ENCODE measurements around the gene SKAP2.

The SKAP2 gene

GRCh38 chr7:26864309-26865093 lies at the start of gene SKAP2:
TSS of gene SKAP2 (minus strand) at chr7:26864590. CDS start at chr7:26864429, 161 bp downstream.
- peak within 1 kb of the TSS; percentile 98 for H3K4me3 ChIP-seq (ENCODE audit: control insufficient read depth, low read depth, low read length)
- peak; percentile 89 for DNase-seq (ENCODE audit: low read depth)
- TF ChIP-seq CTCF (IDR thresholded peaks at IDR 0.05; ENCODE audit: control insufficient read depth, insufficient read depth, low read depth, low read length, missing control alignments): no peak

GRCh38 chr7:26912933-26913536 lies 48.6 kb upstream of the SKAP2 start:
- no peak overlapping the region for H3K4me3 ChIP-seq (ENCODE audit: control insufficient read depth, low read depth, low read length)
- TF ChIP-seq CTCF (IDR thresholded peaks at IDR 0.05; ENCODE audit: control insufficient read depth, insufficient read depth, low read depth, low read length, missing control alignments): no peak
- no peak for DNase-seq (ENCODE audit: low read depth)

- no peak overlapping the region for H3K4me3 ChIP-seq (ENCODE audit: control insufficient read depth, low read depth, low read length)
- no peak for DNase-seq (ENCODE audit: low read depth)
- no peak for TF ChIP-seq CTCF (IDR thresholded peaks at IDR 0.05; ENCODE audit: control insufficient read depth, insufficient read depth, low read depth, low read length, missing control alignments)
These were observed 47.9 kb upstream of the SKAP2 start for GRCh38 chr7:26912338-26912737.

GRCh38 chr7:26910221-26910620 lies 45.8 kb upstream of the SKAP2 start:
- DNase-seq (ENCODE audit: low read depth): peak; percentile 10
- no peak for TF ChIP-seq CTCF (IDR thresholded peaks at IDR 0.05; ENCODE audit: control insufficient read depth, insufficient read depth, low read depth, low read length, missing control alignments)

GRCh38 chr7:26900251-26900650 lies 35.9 kb upstream of the SKAP2 start:
- no peak for DNase-seq (ENCODE audit: low read depth)
- H3K4me3 ChIP-seq (ENCODE audit: control insufficient read depth, low read depth, low read length): no peak overlapping the region
- TF ChIP-seq CTCF (IDR thresholded peaks at IDR 0.05; ENCODE audit: control insufficient read depth, insufficient read depth, low read depth, low read length, missing control alignments): no peak

More at GRCh38 chr7:26910221-26910620, 45.8 kb upstream of the SKAP2 start:
- no peak overlapping the region for H3K4me3 ChIP-seq (ENCODE audit: control insufficient read depth, low read depth, low read length)

GRCh38 chr7:26899519-26899918 lies 35.1 kb upstream of the SKAP2 start:
- no peak for TF ChIP-seq CTCF (IDR thresholded peaks at IDR 0.05; ENCODE audit: control insufficient read depth, insufficient read depth, low read depth, low read length, missing control alignments)
- DNase-seq (ENCODE audit: low read depth): no peak
- H3K4me3 ChIP-seq (ENCODE audit: control insufficient read depth, low read depth, low read length): no peak overlapping the region
